PFSK-1 (cell line): Measurements from ENCODE around the gene CCDC169.

Experiments used
- FOXP2 ChIP-seq: optimal IDR thresholded peaks from 2 replicates; pipeline ENCODE3; 2011; ENCODE audit warnings: borderline replicate concordance, control low read depth, inconsistent platforms; ENCODE audit not compliant: insufficient read depth; ENCODE audit errors: extremely low read length, extremely low read depth
- POLR2AphosphoS5 ChIP-seq: IDR thresholded peaks from 2 replicates; pipeline ENCODE4 v1.6.1; 2012; ENCODE audit warnings: low read depth, mild to moderate bottlenecking, control low read depth, low read length, moderate library complexity
- REST ChIP-seq, 2 experiments: IDR thresholded peaks; 2 replicates each; pipeline versions ENCODE4 v1.6.1 to v1.8.0; 2011 to 2012; ENCODE audit warnings: low read depth in 2 of 2, low read length in 2 of 2, control low read depth in 1 of 2, inconsistent platforms in 1 of 2, mild to moderate bottlenecking in 1 of 2, moderate library complexity in 1 of 2; ENCODE audit not compliant: insufficient read depth in 1 of 2
- SIN3A ChIP-seq: IDR thresholded peaks from 2 replicates; pipeline ENCODE4 v1.6.1; 2012; ENCODE audit warnings: mild to moderate bottlenecking, low read length, moderate library complexity, borderline replicate concordance; ENCODE audit not compliant: insufficient read depth
- TAF1 ChIP-seq: IDR thresholded peaks from 2 replicates; pipeline ENCODE4 v1.6.1; 2012; ENCODE audit warnings: low read length, control low read depth, borderline replicate concordance; ENCODE audit not compliant: insufficient read depth

Gene CCDC169

GRCh38 chr13:36273431-36273830 lies 24.2 kb downstream of the CCDC169 start:
- TF ChIP-seq SIN3A (no peak), FOXP2 (no peak), POLR2AphosphoS5 (no peak), REST (IDR thresholded peaks at IDR 0.05; ENCODE audit: insufficient read depth in 1 of 2, low read depth in 2 of 2, low read length in 2 of 2) (no peak), TAF1 (no peak)

GRCh38 chr13:36261976-36262375 lies 35.6 kb downstream of the CCDC169 start:
- TF ChIP-seq REST (IDR thresholded peaks at IDR 0.05; ENCODE audit: insufficient read depth in 1 of 2, low read depth in 2 of 2, low read length in 2 of 2), result no peak
- no peak for TF ChIP-seq SIN3A
- TF ChIP-seq POLR2AphosphoS5, result no peak
- no peak for TF ChIP-seq FOXP2

- TF ChIP-seq FOXP2 (no peak), POLR2AphosphoS5 (no peak), REST (IDR thresholded peaks at IDR 0.05; ENCODE audit: insufficient read depth in 1 of 2, low read depth in 2 of 2, low read length in 2 of 2) (no peak), TAF1 (no peak), SIN3A (no peak)
These were observed 36.6 kb downstream of the CCDC169 start for GRCh38 chr13:36261011-36261410.

- TF ChIP-seq TAF1 (no peak), SIN3A (no peak), POLR2AphosphoS5 (no peak), FOXP2 (no peak), REST (IDR thresholded peaks at IDR 0.05; ENCODE audit: insufficient read depth in 1 of 2, low read depth in 2 of 2, low read length in 2 of 2) (no peak)
These were observed 38.1 kb downstream of the CCDC169 start for GRCh38 chr13:36259361-36260137.

GRCh38 chr13:36258831-36259230 lies 38.8 kb downstream of the CCDC169 start:
- TF ChIP-seq TAF1 (no peak), POLR2AphosphoS5 (no peak), SIN3A (no peak), REST (IDR thresholded peaks at IDR 0.05; ENCODE audit: insufficient read depth in 1 of 2, low read depth in 2 of 2, low read length in 2 of 2) (no peak), FOXP2 (no peak)
